ENCODE data around the gene ZFHX2.

DNA sequence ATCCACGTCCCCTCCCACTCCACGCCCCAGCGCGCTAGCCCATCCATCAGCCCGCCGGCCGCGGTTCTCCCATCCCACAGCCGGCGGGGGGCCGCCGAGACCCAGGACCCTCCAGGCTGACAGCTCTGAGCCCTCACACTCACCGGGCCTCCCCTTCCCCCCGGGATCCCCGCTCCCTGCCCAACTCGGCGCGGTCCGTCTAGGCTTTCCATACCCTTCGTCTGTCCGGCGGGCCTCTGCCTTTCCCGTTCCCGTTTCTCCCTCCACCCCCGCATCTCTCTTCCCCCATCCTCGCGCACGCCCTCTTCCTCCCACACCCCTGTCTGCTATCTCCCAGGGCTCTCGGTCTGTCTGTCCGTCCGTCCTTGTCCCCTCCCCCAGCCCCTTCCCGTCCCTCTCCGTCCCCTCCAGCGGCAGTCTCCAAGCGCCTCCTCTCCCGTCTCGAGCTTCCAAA is 726 bp downstream of the ZFHX2 start:
- TF ChIP-seq, protein P1, sequence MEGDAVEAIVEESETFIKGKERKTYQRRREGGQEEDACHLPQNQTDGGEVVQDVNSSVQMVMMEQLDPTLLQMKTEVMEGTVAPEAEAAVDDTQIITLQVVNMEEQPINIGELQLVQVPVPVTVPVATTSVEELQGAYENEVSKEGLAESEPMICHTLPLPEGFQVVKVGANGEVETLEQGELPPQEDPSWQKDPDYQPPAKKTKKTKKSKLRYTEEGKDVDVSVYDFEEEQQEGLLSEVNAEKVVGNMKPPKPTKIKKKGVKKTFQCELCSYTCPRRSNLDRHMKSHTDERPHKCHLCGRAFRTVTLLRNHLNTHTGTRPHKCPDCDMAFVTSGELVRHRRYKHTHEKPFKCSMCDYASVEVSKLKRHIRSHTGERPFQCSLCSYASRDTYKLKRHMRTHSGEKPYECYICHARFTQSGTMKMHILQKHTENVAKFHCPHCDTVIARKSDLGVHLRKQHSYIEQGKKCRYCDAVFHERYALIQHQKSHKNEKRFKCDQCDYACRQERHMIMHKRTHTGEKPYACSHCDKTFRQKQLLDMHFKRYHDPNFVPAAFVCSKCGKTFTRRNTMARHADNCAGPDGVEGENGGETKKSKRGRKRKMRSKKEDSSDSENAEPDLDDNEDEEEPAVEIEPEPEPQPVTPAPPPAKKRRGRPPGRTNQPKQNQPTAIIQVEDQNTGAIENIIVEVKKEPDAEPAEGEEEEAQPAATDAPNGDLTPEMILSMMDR (IDR thresholded peaks at IDR 0.05), result no peak
- TF ChIP-seq TAF1 (IDR thresholded peaks at IDR 0.05; ENCODE audit: borderline replicate concordance, low read depth, low read length) (no peak), YY1 (IDR thresholded peaks at IDR 0.05; ENCODE audit: low read depth) (no peak), POLR2AphosphoS5 (IDR thresholded peaks at IDR 0.05; ENCODE audit: low read depth, low read length) (no peak)
- TF ChIP-seq, protein P2, sequence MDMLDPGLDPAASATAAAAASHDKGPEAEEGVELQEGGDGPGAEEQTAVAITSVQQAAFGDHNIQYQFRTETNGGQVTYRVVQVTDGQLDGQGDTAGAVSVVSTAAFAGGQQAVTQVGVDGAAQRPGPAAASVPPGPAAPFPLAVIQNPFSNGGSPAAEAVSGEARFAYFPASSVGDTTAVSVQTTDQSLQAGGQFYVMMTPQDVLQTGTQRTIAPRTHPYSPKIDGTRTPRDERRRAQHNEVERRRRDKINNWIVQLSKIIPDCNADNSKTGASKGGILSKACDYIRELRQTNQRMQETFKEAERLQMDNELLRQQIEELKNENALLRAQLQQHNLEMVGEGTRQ (IDR thresholded peaks at IDR 0.05; ENCODE audit: borderline replicate concordance, low read depth, low read length), result no peak
- TF ChIP-seq, protein P3, sequence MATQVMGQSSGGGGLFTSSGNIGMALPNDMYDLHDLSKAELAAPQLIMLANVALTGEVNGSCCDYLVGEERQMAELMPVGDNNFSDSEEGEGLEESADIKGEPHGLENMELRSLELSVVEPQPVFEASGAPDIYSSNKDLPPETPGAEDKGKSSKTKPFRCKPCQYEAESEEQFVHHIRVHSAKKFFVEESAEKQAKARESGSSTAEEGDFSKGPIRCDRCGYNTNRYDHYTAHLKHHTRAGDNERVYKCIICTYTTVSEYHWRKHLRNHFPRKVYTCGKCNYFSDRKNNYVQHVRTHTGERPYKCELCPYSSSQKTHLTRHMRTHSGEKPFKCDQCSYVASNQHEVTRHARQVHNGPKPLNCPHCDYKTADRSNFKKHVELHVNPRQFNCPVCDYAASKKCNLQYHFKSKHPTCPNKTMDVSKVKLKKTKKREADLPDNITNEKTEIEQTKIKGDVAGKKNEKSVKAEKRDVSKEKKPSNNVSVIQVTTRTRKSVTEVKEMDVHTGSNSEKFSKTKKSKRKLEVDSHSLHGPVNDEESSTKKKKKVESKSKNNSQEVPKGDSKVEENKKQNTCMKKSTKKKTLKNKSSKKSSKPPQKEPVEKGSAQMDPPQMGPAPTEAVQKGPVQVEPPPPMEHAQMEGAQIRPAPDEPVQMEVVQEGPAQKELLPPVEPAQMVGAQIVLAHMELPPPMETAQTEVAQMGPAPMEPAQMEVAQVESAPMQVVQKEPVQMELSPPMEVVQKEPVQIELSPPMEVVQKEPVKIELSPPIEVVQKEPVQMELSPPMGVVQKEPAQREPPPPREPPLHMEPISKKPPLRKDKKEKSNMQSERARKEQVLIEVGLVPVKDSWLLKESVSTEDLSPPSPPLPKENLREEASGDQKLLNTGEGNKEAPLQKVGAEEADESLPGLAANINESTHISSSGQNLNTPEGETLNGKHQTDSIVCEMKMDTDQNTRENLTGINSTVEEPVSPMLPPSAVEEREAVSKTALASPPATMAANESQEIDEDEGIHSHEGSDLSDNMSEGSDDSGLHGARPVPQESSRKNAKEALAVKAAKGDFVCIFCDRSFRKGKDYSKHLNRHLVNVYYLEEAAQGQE (IDR thresholded peaks at IDR 0.05; ENCODE audit: low read depth, low read length), result no peak

All from SK-N-SH (cell line).